Upper lobe of left lung (tissue), 6 donors: ENCODE results near the gene STAT5B. TPM values are rescaled to one million over a fixed set of nuclear protein-coding genes. Genes with fewer than 3 reads are reported as not detected.
"Not testable (repeated sequence)": the region's sequence is repeated elsewhere in the genome, so short reads cannot be mapped to it uniquely, and the experiment has no call there.

ENCODE experiments used
- ATAC-seq, 2 donors: fragments of 200-7000 bp; cut with Tn5 transposase; one replicate each; pipeline ENCODE4 v1.9.1; 2022; ENCODE audit warnings: mild to moderate bottlenecking in 2 of 2, moderate library complexity in 2 of 2; ENCODE audit not compliant: low FRiP score in 2 of 2
- DNase-seq, 2 donors: peaks; one replicate each; pipeline ENCODE4 v3.0.0-alpha.2; 2019 to 2020
- H3K27ac ChIP-seq, 4 donors: fragments of 200-600 bp; sonication (generic); one replicate each; pipeline ENCODE4 v1.5.1; 2016 to 2019
- H3K27me3 ChIP-seq, 4 donors: fragments of 200-600 bp; sonication (generic); one replicate each; pipeline ENCODE4 v1.5.1; 2017 to 2019
- H3K36me3 ChIP-seq, 4 donors: fragments of 200-600 bp; sonication (generic); one replicate each; pipeline ENCODE4 v1.5.1; 2016 to 2019
- H3K4me1 ChIP-seq, 4 donors: fragments of 200-600 bp; sonication (generic); one replicate each; pipeline ENCODE4 v1.5.1; 2018 to 2019
- H3K4me3 ChIP-seq, 4 donors: fragments of 200-600 bp; sonication (generic); one replicate each; pipeline ENCODE4 v1.5.1; 2017 to 2019; ENCODE audit warnings: mild to moderate bottlenecking in 2 of 4, moderate library complexity in 1 of 4
- H3K9me3 ChIP-seq, 4 donors: fragments of 200-600 bp; sonication (generic); one replicate each; pipeline ENCODE4 v1.5.1; 2018 to 2019
- CTCF ChIP-seq, 6 experiments: fragments of 450-650 bp in 4 of 6; fragments of 200-600 bp in 2 of 6; sonication (generic) in 2 of 6; IDR thresholded peaks; one replicate each; pipeline ENCODE4 v1.5.1; 2016 to 2019; ENCODE audit warnings: antibody characterized with exemption in 6 of 6
- EP300 ChIP-seq, 4 donors: sonication (generic); formaldehyde crosslinking; IDR thresholded peaks; one replicate each; pipeline ENCODE4 v1.5.1; 2017; ENCODE audit warnings: antibody characterized with exemption in 4 of 4, control low read depth in 2 of 4
- POLR2A ChIP-seq, 4 donors: fragments of 450-650 bp; IDR thresholded peaks; one replicate each; pipeline ENCODE4 v1.5.1; 2016 to 2017; ENCODE audit warnings: antibody characterized with exemption in 4 of 4, mild to moderate bottlenecking in 2 of 4
- POLR2AphosphoS5 ChIP-seq, 2 donors: sonication (generic); formaldehyde crosslinking; IDR thresholded peaks; one replicate each; pipeline ENCODE4 v1.5.1; 2017; ENCODE audit warnings: antibody characterized with exemption in 2 of 2
- WGBS, 2 donors: methylation state at CpG; one replicate each; pipeline ENCODE4 v1.1.5; 2017 to 2018; 5-methylcytosine and 5-hydroxymethylcytosine counted together
- total RNA-seq, 6 donors: library from RNA; depleted of rRNA in 4 of 6; stranded (reverse); fragments of >200 nt in 4 of 6; gene quantifications; one replicate each; pipeline versions ENCODE4 v1.1.0 to v1.2.1, GENCODE V29; 2016 to 2021
- donor health status: DM: no; HTN: no; CAD: no; lungs with moderate emphysema.
- donor health status: DM: no; HTN: yes; CAD: no; lungs with severe emphysema.

STAT5B gene
- total RNA-seq, 6 donors from 2014 or later, result 48.6 to 115 (median 66.3) TPM

GRCh38 chr17:42266462-42266861, 9.7 kb downstream of the STAT5B start:
- 88% methylated on average over 2 of the region's 2 CpGs for WGBS, 2 donors
- Histone ChIP-seq H3K27ac (peak overlapping the region in 1 of 4 donors; percentile 64), H3K4me3 (no peak overlapping the region), H3K27me3 (no peaks in the 10 kb centered on the region), H3K4me1 (peaks cover 0 to 35% (median 12%) of the 10 kb centered on the region in 4 donors), H3K36me3 (no peaks in the 10 kb centered on the region), H3K9me3 (no peaks in the 10 kb centered on the region)
- DNase-seq, result no peak
- no peak for ATAC-seq
- TF ChIP-seq EP300 (IDR thresholded peaks at IDR 0.05) (no peak), POLR2AphosphoS5 (IDR thresholded peaks at IDR 0.05) (no peak), CTCF (IDR thresholded peaks at IDR 0.05) (no peak), POLR2A (IDR thresholded peaks at IDR 0.05) (no peak)

- H3K9me3 ChIP-seq, H3K27ac ChIP-seq, ATAC-seq, H3K36me3 ChIP-seq, H3K4me3 ChIP-seq, H3K27me3 ChIP-seq, DNase-seq: not testable (repeated sequence)
- no CpG with 5 or more reads among the region's 4 CpGs for WGBS, 2 donors
- H3K4me1 ChIP-seq, result peaks cover 0 to 22% (median 11%) of the 10 kb centered on the region in 4 donors
Observed at GRCh38 chr17:42264366-42264765, 11.8 kb downstream of the STAT5B start.

GRCh38 chr17:42260318-42260717, 15.9 kb downstream of the STAT5B start:
- ATAC-seq (no peak), DNase-seq (no peak)
- Histone ChIP-seq H3K36me3 (no peaks in the 10 kb centered on the region), H3K27ac (no peak overlapping the region), H3K9me3 (no peaks in the 10 kb centered on the region), H3K4me3 (no peak overlapping the region), H3K27me3 (no peaks in the 10 kb centered on the region), H3K4me1 (peaks cover 0 to 7% (median 4%) of the 10 kb centered on the region in 4 donors)
- 85 to 93% methylated on average over 6 of the region's 6 CpGs for WGBS, 2 donors
- TF ChIP-seq EP300 (IDR thresholded peaks at IDR 0.05) (no peak), POLR2A (IDR thresholded peaks at IDR 0.05) (no peak), CTCF (IDR thresholded peaks at IDR 0.05) (no peak), POLR2AphosphoS5 (IDR thresholded peaks at IDR 0.05) (no peak)

- TF ChIP-seq POLR2AphosphoS5 (IDR thresholded peaks at IDR 0.05), result no peak
- no peak for TF ChIP-seq CTCF (IDR thresholded peaks at IDR 0.05)
- TF ChIP-seq POLR2A (IDR thresholded peaks at IDR 0.05), result no peak
- TF ChIP-seq EP300 (IDR thresholded peaks at IDR 0.05), result no peak
- 94 to 95% methylated on average over 8 of the region's 8 CpGs for WGBS, 2 donors
- no peaks in the 10 kb centered on the region for H3K36me3 ChIP-seq
- no peak for ATAC-seq
- peak overlapping the region in 1 of 4 donors; percentile 11 for H3K27ac ChIP-seq
- no peak for DNase-seq
- no peaks in the 10 kb centered on the region for H3K27me3 ChIP-seq
- H3K9me3 ChIP-seq, result no peaks in the 10 kb centered on the region
- H3K4me3 ChIP-seq, result no peak overlapping the region
- H3K4me1 ChIP-seq, result peaks cover 7 to 32% (median 22%) of the 10 kb centered on the region in 4 donors
Observed at GRCh38 chr17:42255445-42255844, 20.7 kb downstream of the STAT5B start.

GRCh38 chr17:42253578-42253977, 22.6 kb downstream of the STAT5B start:
- WGBS, 2 donors, result 96 to 100% methylated on average over 5 of the region's 5 CpGs
- H3K36me3 ChIP-seq, result no peaks in the 10 kb centered on the region
- no peak for DNase-seq
- ATAC-seq, result no peak
- no peaks in the 10 kb centered on the region for H3K9me3 ChIP-seq
- no peak for TF ChIP-seq POLR2AphosphoS5 (IDR thresholded peaks at IDR 0.05)
- no peak for TF ChIP-seq POLR2A (IDR thresholded peaks at IDR 0.05)
- TF ChIP-seq EP300 (IDR thresholded peaks at IDR 0.05), result no peak
- no peak for TF ChIP-seq CTCF (IDR thresholded peaks at IDR 0.05)
- no peaks in the 10 kb centered on the region for H3K27me3 ChIP-seq
- H3K27ac ChIP-seq, result no peak overlapping the region
- H3K4me3 ChIP-seq, result no peak overlapping the region
- H3K4me1 ChIP-seq, result peaks cover 22 to 46% (median 34%) of the 10 kb centered on the region in 4 donors
